Endothelial cell of umbilical vein (primary cell): ENCODE measurements around the gene B4GALNT3. TPM values are rescaled to one million over a fixed set of nuclear protein-coding genes. Genes with fewer than 3 reads are reported as not detected.

ENCODE experiments used
- BruUV-seq: library from RNA; stranded (reverse); fragments of 400-500 nt; replicated peaks from 2 replicates; lab custom pipeline; 2021; lab: Mats Ljungman, UMichigan
- CTCF ChIA-PET: fragments of 300-600, 350-600 bp; sonication (Branson Sonifier 250); formaldehyde crosslinking; loops from one replicate; lab custom pipeline; 2021; ENCODE audit warnings: antibody characterized with exemption, inconsistent platforms; lab: Charles Lee
- POLR2A ChIA-PET: fragments of 300-600, 350-600 bp; sonication (Branson Sonifier 250); formaldehyde crosslinking; loops from one replicate; lab custom pipeline; 2021; ENCODE audit warnings: antibody characterized with exemption, inconsistent platforms; lab: Charles Lee
- DNase-seq: peaks from one replicate; pipeline ENCODE4 v3.0.0-alpha.2; 2011; ENCODE audit warnings: low read depth, low spot score
- FAIRE-seq: peaks from 2 replicates; lab custom pipeline; 2011; peaks lifted over from hg19 to GRCh38; lab: Jason Lieb, UNC
- H2AFZ ChIP-seq: 2 replicates; pipeline ENCODE4 v1.6.0; 2012; ENCODE audit warnings: low read depth, low read length, control low read depth, inconsistent platforms
- H3K27ac ChIP-seq: 2 replicates; pipeline ENCODE4 v1.5.1; 2011; ENCODE audit warnings: low read depth, mild to moderate bottlenecking, control low read depth, low read length, moderate library complexity; ENCODE audit not compliant: insufficient read depth
- H3K27me3 ChIP-seq, 2 experiments: 2 replicates each; pipeline versions ENCODE4 v1.6.0 to v1.6.1; 2011; ENCODE audit warnings: low read length in 2 of 2, mixed read lengths in 1 of 2; ENCODE audit not compliant: control insufficient read depth in 2 of 2, insufficient read depth in 2 of 2
- H3K36me3 ChIP-seq, 2 experiments: 2 replicates in 1 of 2; 3 replicates in 1 of 2; pipeline ENCODE4 v1.5.1; 2011; ENCODE audit warnings: low read length in 2 of 2, mild to moderate bottlenecking in 1 of 2, moderate library complexity in 1 of 2; ENCODE audit not compliant: control insufficient read depth in 2 of 2, insufficient read depth in 2 of 2; ENCODE audit errors: extremely low read depth in 1 of 2
- H3K4me1 ChIP-seq: 3 replicates; pipeline ENCODE4 v1.5.1; 2011; ENCODE audit warnings: mild to moderate bottlenecking, low read length; ENCODE audit not compliant: control insufficient read depth, insufficient read depth; ENCODE audit errors: extremely low read depth
- H3K4me2 ChIP-seq: 2 replicates; pipeline ENCODE4 v1.6.1; 2011; ENCODE audit warnings: low read length, control low read depth, mixed read lengths; ENCODE audit not compliant: insufficient read depth
- H3K4me3 ChIP-seq, 3 experiments: fragments of 200-600 bp in 1 of 3; sonication (generic), shearing (Covaris generic) in 1 of 3; replicated peaks in 1 of 3; 2 replicates each; pipeline ENCODE4 v1.5.1; 2011 to 2016; ENCODE audit warnings: control low read depth in 3 of 3, low read length in 3 of 3, mild to moderate bottlenecking in 2 of 3, inconsistent platforms in 1 of 3, low read depth in 1 of 3, moderate library complexity in 1 of 3; ENCODE audit not compliant: insufficient read depth in 1 of 3
- H3K79me2 ChIP-seq: 2 replicates; pipeline ENCODE4 v1.6.0; 2012; ENCODE audit warnings: low read length, inconsistent platforms; ENCODE audit not compliant: control insufficient read depth, insufficient read depth
- H3K9ac ChIP-seq: replicated peaks from 2 replicates; pipeline ENCODE3; 2011; ENCODE audit warnings: low read length, control low read depth; ENCODE audit not compliant: insufficient read depth; ENCODE audit errors: extremely low read depth
- H3K9me1 ChIP-seq: replicated peaks from 3 replicates; pipeline ENCODE4 v1.6.0; 2011; ENCODE audit warnings: mild to moderate bottlenecking, low read length; ENCODE audit not compliant: control insufficient read depth, insufficient read depth; ENCODE audit errors: extremely low read depth
- H3K9me3 ChIP-seq: replicated peaks from 2 replicates; pipeline ENCODE4 v1.5.1; 2012; ENCODE audit warnings: low read length, inconsistent platforms; ENCODE audit not compliant: control insufficient read depth, insufficient read depth
- H4K20me1 ChIP-seq: replicated peaks from 2 replicates; pipeline ENCODE3; 2011; ENCODE audit warnings: mild to moderate bottlenecking, low read length; ENCODE audit not compliant: control insufficient read depth, insufficient read depth; ENCODE audit errors: extremely low read depth
- CTCF ChIP-seq, 2 donors: IDR thresholded peaks; 1 replicate in 1 of 2; 2 replicates in 1 of 2; pipeline ENCODE4 v1.5.1; 2011; ENCODE audit warnings: low read length in 2 of 2, mild to moderate bottlenecking in 2 of 2, moderate library complexity in 2 of 2, control low read depth in 1 of 2, inconsistent platforms in 1 of 2, low read depth in 1 of 2; ENCODE audit not compliant: insufficient read depth in 1 of 2; ENCODE audit errors: extremely low read depth in 1 of 2
- EZH2 ChIP-seq: IDR thresholded peaks from 2 replicates; pipeline ENCODE4 v1.6.1; 2012; ENCODE audit warnings: borderline replicate concordance, low read depth, mild to moderate bottlenecking, moderate library complexity, low read length, inconsistent platforms; ENCODE audit not compliant: severe bottlenecking
- FOS ChIP-seq: IDR thresholded peaks from 2 replicates; pipeline ENCODE4 v1.6.1; 2011; ENCODE audit warnings: mild to moderate bottlenecking, low read length, moderate library complexity, borderline replicate concordance; ENCODE audit not compliant: insufficient read depth
- GATA2 ChIP-seq: IDR thresholded peaks from 2 replicates; pipeline ENCODE4 v1.7.0; 2011; ENCODE audit warnings: low read depth, mild to moderate bottlenecking, moderate library complexity, mixed read lengths, low read length; ENCODE audit not compliant: insufficient read length, insufficient read depth
- JUN ChIP-seq: IDR thresholded peaks from 2 replicates; pipeline ENCODE4 v1.6.1; 2011; ENCODE audit warnings: borderline replicate concordance, low read depth; ENCODE audit not compliant: insufficient read length, insufficient read depth
- MYC ChIP-seq: IDR thresholded peaks from one replicate; pipeline ENCODE4 v1.6.1; 2011; ENCODE audit warnings: mild to moderate bottlenecking, low read depth, low read length
- POLR2A ChIP-seq: IDR thresholded peaks from 2 replicates; pipeline ENCODE4 v1.6.1; 2012; ENCODE audit warnings: low read depth, mild to moderate bottlenecking, control low read depth, low read length
- POLR2AphosphoS5 ChIP-seq: IDR thresholded peaks from 2 replicates; pipeline ENCODE4 v1.6.1; 2012; ENCODE audit warnings: low read depth, mild to moderate bottlenecking, control low read depth, low read length, moderate library complexity; ENCODE audit not compliant: insufficient read depth
- dilution Hi-C: fragments of 300-500 bp; cut with MboI; formaldehyde crosslinking; loops from one replicate; pipeline ENCODE4 v1.15.0; 2019; ENCODE audit warnings: low sequenced_read_pairs; ENCODE audit not compliant: extremely low pct_ligation_motif_present
- intact Hi-C: fragments of 100-400 bp; cut with micrococcal nuclease; formaldehyde crosslinking; loops from one replicate; pipeline ENCODE4 v1.10.0; 2022
- polyA plus RNA-seq, 4 experiments: library from polyadenylated mRNA; depleted of rRNA in 3 of 4; stranded (reverse) in 3 of 4; unstranded in 1 of 4; fragments of >200 nt; gene quantifications; 2 replicates each; pipeline versions ENCODE4 v1.2.1 to v1.2.3, GENCODE V29; 2011 to 2012; ENCODE audit warnings: missing spikeins in 1 of 4
- total RNA-seq: library from RNA; stranded (reverse); gene quantifications from 2 replicates; pipeline ENCODE4 v1.2.3, GENCODE V29; 2021
- TF ChIP-seq, protein P1 (sequence below): IDR thresholded peaks from 2 replicates; pipeline ENCODE4 v1.6.1; 2011; ENCODE audit not compliant: insufficient read depth, insufficient read length

B4GALNT3 gene
- total and polyA plus RNA-seq, 2 donors (not counting 3 experiments of a cell fraction or from before 2014, with no cell fraction given), result 0.07 TPM; not detected in 1

DNA sequence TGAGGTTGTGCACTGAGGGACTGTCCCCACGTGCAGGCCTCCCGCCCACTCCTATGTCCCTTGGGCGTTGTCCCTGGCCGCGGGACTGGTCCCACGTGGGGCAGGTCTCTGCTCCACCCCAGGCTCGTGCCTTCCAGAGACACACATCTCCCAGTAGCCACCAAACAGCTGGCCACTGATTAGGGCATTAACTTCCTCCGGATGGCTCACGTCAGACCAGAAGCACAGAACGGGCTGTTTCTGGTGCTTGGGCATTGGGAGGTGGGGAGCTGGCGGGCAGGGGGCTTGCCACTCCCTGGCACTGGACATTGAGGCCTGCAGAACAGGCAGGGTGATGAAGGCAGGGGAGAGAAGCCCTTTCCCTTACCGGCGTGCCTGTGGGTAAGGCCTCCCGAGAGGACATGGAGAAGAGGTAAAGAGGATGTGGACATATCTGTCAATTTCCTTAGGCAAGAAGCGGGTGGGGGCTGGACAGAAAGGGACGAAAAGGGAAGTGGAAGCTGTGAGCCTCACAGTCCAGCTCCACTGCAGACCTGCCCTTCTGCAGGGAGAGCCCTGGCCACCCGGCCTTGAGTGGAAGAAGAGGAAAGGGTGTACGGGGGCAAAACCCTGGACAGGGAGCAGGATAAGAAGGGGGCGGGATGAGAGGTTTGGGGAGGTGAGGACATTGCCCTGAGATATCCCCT is 102.3 kb downstream of the B4GALNT3 start:
- no peaks in the 10 kb centered on the region for H3K4me1 ChIP-seq
- dilution Hi-C loops, result no loop called here
- no peak overlapping the region for H3K4me3 ChIP-seq
- H3K9ac ChIP-seq, result no peak overlapping the region
- CTCF ChIA-PET, result interaction anchor here (0.9 to 1.1 kb wide), 2 partner anchors 14 to 120 kb away, joined by 3 to 4 read pairs; no protein-coding TSS in a partner anchor
- DNase-seq (no peak), FAIRE-seq (no peak)
- H2AFZ ChIP-seq, result peak overlapping the region; percentile 60
- H3K9me3 ChIP-seq, result no peaks in the 10 kb centered on the region
- H3K27me3 ChIP-seq, result peaks cover 3 to 11% of the 10 kb centered on the region in 2 experiments
- intact Hi-C loops, result no loop called here
- no peaks in the 10 kb centered on the region for H3K79me2 ChIP-seq
- no peak overlapping the region for H3K27ac ChIP-seq
- TF ChIP-seq GATA2 (no peak), POLR2AphosphoS5 (no peak), MYC (no peak)
- no peaks in the 10 kb centered on the region for H4K20me1 ChIP-seq
- POLR2A ChIA-PET, result no interaction called here
- no peak overlapping the region for H3K4me2 ChIP-seq
- H3K36me3 ChIP-seq, result no peaks in the 10 kb centered on the region
- BruUV-seq, result no TSS peak
- H3K9me1 ChIP-seq, result no peaks in the 10 kb centered on the region

DNA sequence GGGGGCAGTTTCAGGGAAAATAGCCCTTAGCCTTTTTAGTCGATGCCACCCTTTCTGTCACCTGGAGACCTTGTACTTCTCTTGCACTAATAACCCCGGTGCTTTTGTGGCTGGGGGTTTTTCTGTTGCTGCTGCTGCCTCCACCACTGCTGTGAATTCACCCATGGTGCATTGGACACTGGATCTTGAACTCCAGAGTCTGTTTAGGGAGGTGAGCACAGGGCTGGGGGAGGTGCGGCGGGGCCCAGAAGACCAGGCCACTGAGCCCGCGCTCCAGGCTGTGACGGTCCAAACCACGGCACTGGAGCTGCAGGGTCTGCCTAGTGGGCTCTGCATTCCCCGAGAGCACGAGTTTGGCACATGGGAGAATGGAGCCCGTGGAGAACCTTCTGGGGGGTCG is 102.9 kb downstream of the B4GALNT3 start:
- no TSS peak for BruUV-seq
- no peaks in the 10 kb centered on the region for H4K20me1 ChIP-seq
- H3K27me3 ChIP-seq, result peaks cover 3 to 11% of the 10 kb centered on the region in 2 experiments
- ChIA-PET POLR2A (no interaction called here), CTCF (interaction anchor here (0.9 kb wide), 1 partner anchor 120 kb away, joined by 4 read pairs; no protein-coding TSS in a partner anchor)
- FAIRE-seq, result no peak
- H3K9me3 ChIP-seq, result no peaks in the 10 kb centered on the region
- TF ChIP-seq POLR2A (no peak), MYC (no peak), EZH2 (no peak), CTCF (IDR thresholded peaks at IDR 0.05; ENCODE audit: extremely low read depth in 1 of 2, insufficient read depth in 1 of 2, low read depth in 1 of 2, low read length in 2 of 2) (no peak), POLR2AphosphoS5 (no peak), JUN (no peak), FOS (no peak), GATA2 (no peak)
- TF ChIP-seq, protein P1, sequence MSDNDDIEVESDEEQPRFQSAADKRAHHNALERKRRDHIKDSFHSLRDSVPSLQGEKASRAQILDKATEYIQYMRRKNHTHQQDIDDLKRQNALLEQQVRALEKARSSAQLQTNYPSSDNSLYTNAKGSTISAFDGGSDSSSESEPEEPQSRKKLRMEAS, result no peak
- no peak overlapping the region for H3K4me2 ChIP-seq
- intact Hi-C loops, result no loop called here
- no peaks in the 10 kb centered on the region for H3K4me1 ChIP-seq
- no peak overlapping the region for H3K27ac ChIP-seq
- H3K36me3 ChIP-seq, result no peaks in the 10 kb centered on the region
- no peaks in the 10 kb centered on the region for H3K79me2 ChIP-seq
- DNase-seq, result no peak
- dilution Hi-C loops, result no loop called here
- no peak overlapping the region for H2AFZ ChIP-seq
- no peak overlapping the region for H3K4me3 ChIP-seq
- no peaks in the 10 kb centered on the region for H3K9me1 ChIP-seq
- H3K9ac ChIP-seq, result no peak overlapping the region
